ENCODE results near the gene CSF1R. TPM values are rescaled to one million over a fixed set of nuclear protein-coding genes. Genes with fewer than 3 reads are reported as not detected.

CSF1R gene
- total and polyA plus RNA-seq, 2 of the 8 experiments (the other 6 are each of a cell fraction or from before 2014, with no cell fraction given) = 0.12 TPM; not detected in 1

- no peaks in the 10 kb centered on the region; a peak in 1 of 7 replicates for H3K4me1 ChIP-seq (replicated peaks in 1 of 4; ENCODE audit: control insufficient read depth in 3 of 4, insufficient read depth in 4 of 4, low read length in 3 of 4)
- H3K36me3 ChIP-seq (ENCODE audit: control insufficient read depth in 2 of 4, insufficient read depth in 4 of 4, low read length in 3 of 4) = peaks cover 3 to 65% (median 33%) of the 10 kb centered on the region in 4 experiments; a peak in 6 of 8 replicates
- 69% methylated on average over 13 of the region's 13 CpGs; no CpG with 5 or more reads in 1 of the 2 experiments for WGBS, 2 experiments (ENCODE audit: extremely low coverage in 1 of 2, insufficient coverage in 1 of 2, insufficient read length in 1 of 2, insufficient replicate concordance in 2 of 2, low coverage in 1 of 2, low lambda C conversion rate in 2 of 2, missing lambda C conversion rate in 1 of 2)
- POLR2A ChIA-PET (ENCODE audit: partially characterized antibody) = interaction anchor here (1.1 to 1.2 kb wide), 2 partner anchors 9 to 22 kb away, joined by 3 to 4 read pairs; partner anchors contain the start of genes HMGXB3 and TIGD6
- no peaks in the 10 kb centered on the region for H3K27me3 ChIP-seq (replicated peaks in 1 of 4; ENCODE audit: control insufficient read depth in 3 of 4, extremely low read depth in 1 of 4, insufficient read depth in 3 of 4, low read length in 3 of 4)
- no peak overlapping the region for H3K18ac ChIP-seq (ENCODE audit: extremely low read depth, low read length)
- peak overlapping the region in 1 of 2 experiments; percentile 2; a peak in 1 of 4 replicates for H3K4me2 ChIP-seq (ENCODE audit: insufficient read depth in 1 of 2, low read depth in 2 of 2, low read length in 2 of 2)
- no peak overlapping the region for H3K14ac ChIP-seq (ENCODE audit: insufficient read length)
- H3K27ac ChIP-seq (ENCODE audit: low read depth, low read length) = no peak overlapping the region
- H2AFZ ChIP-seq (ENCODE audit: low read length) = no peak overlapping the region
- H3K4ac ChIP-seq (replicated peaks; ENCODE audit: insufficient read length, low read depth, low read length) = no peak overlapping the region
- no peak overlapping the region for H2BK120ac ChIP-seq (replicated peaks; ENCODE audit: low read depth, low read length)
- H2BK15ac ChIP-seq (ENCODE audit: low read length) = no peak overlapping the region
- FAIRE-seq (no peak), DNase-seq (ENCODE audit: low read depth in 1 of 2, low spot score in 2 of 2) (no peak)
- no peaks in the 10 kb centered on the region for H3K9me3 ChIP-seq (ENCODE audit: insufficient read depth in 2 of 2, low read depth in 1 of 2, low read length in 1 of 2)
- no peak overlapping the region for H2BK12ac ChIP-seq (ENCODE audit: low read depth, low read length)
- no peaks in the 10 kb centered on the region for H3K79me2 ChIP-seq (ENCODE audit: control insufficient read depth in 1 of 2, insufficient read depth in 2 of 2, low read length in 2 of 2)
- no peak overlapping the region for H2AK5ac ChIP-seq (ENCODE audit: low read depth, low read length)
- TF ChIP-seq TAF7 (optimal IDR thresholded peaks at IDR 0.05; ENCODE audit: borderline replicate concordance, low read depth, low read length) (no peak), SP2 (IDR thresholded peaks at IDR 0.05; ENCODE audit: low read length) (no peak), ASH2L (IDR thresholded peaks at IDR 0.05; ENCODE audit: low read length) (no peak), POU5F1 (IDR thresholded peaks at IDR 0.05; ENCODE audit: low read depth, low read length) (no peak), KDM5A (IDR thresholded peaks at IDR 0.05; ENCODE audit: low read length) (no peak), RNF2 (IDR thresholded peaks at IDR 0.05; ENCODE audit: borderline replicate concordance, low read depth, low read length, missing control alignments, poor library complexity, severe bottlenecking) (no peak), SUZ12 (IDR thresholded peaks at IDR 0.05; ENCODE audit: low read length) (no peak)
- no peak overlapping the region for H2BK5ac ChIP-seq (ENCODE audit: low read depth, low read length)
- H4K20me1 ChIP-seq (replicated peaks in 1 of 2; ENCODE audit: control insufficient read depth in 1 of 2, insufficient read depth in 2 of 2, low read length in 2 of 2) = peaks cover 0 to 2% of the 10 kb centered on the region in 2 experiments
- CTCF ChIA-PET (ENCODE audit: partially characterized antibody) = interaction anchor here (0.9 to 2.0 kb wide), 5 partner anchors 9 to 196 kb away, joined by 3 to 7 read pairs (median 5); no protein-coding TSS in a partner anchor
- H3K4me3 ChIP-seq (ENCODE audit: extremely low read depth in 1 of 4, insufficient read depth in 2 of 4, low read depth in 3 of 4, low read length in 4 of 4) = no peak overlapping the region
- no peaks in the 10 kb centered on the region for H3K23me2 ChIP-seq (ENCODE audit: low read depth, low read length)
- no peak overlapping the region for H4K91ac ChIP-seq (replicated peaks; ENCODE audit: insufficient read length, low read length)
- no peak overlapping the region for H3K9ac ChIP-seq (replicated peaks in 1 of 4; ENCODE audit: extremely low read depth in 1 of 4, low read depth in 3 of 4, low read length in 3 of 4)
- no peak overlapping the region for H3K23ac ChIP-seq (ENCODE audit: insufficient read length)
- no peak overlapping the region for H4K8ac ChIP-seq (ENCODE audit: extremely low read depth, insufficient read depth, low read length)
- no peak overlapping the region for H2BK20ac ChIP-seq (ENCODE audit: low read length)
- no peaks in the 10 kb centered on the region for H3K79me1 ChIP-seq (ENCODE audit: low read depth, low read length)
- no peak overlapping the region for H3K56ac ChIP-seq (replicated peaks; ENCODE audit: insufficient read length, low read depth, low read length)
- no peak overlapping the region for H4K5ac ChIP-seq (ENCODE audit: insufficient read length, low read depth, low read length)
These were observed 64.7 kb downstream of the CSF1R start for GRCh38 chr5:150021491-150022157.
